ENCODE measurements around the gene EZH2.

The EZH2 gene

GRCh38 chr7:148871551-148871950 lies 12.5 kb downstream of the EZH2 start:
- H3K36me3 ChIP-seq (ENCODE audit: insufficient read depth, low read length): peaks cover 39% of the 10 kb centered on the region
- H3K4me2 ChIP-seq (ENCODE audit: insufficient read depth, low read length): no peak overlapping the region; the same call in 1 of the 2 replicates
- DNase-seq (no peak), ATAC-seq (ENCODE audit: insufficient read depth, low read depth) (no peak)
- no peak overlapping the region for H3K9ac ChIP-seq (ENCODE audit: low read depth, low read length)
- TF ChIP-seq CTCF (IDR thresholded peaks at IDR 0.05; ENCODE audit: borderline replicate concordance, extremely low read depth, low read length, poor library complexity, severe bottlenecking) (no peak), EZH2 (IDR thresholded peaks at IDR 0.05; ENCODE audit: borderline replicate concordance, low read depth, low read length, severe bottlenecking) (no peak)
- H4K20me1 ChIP-seq (ENCODE audit: insufficient read depth, low read length): peaks cover 91% of the 10 kb centered on the region
- peaks cover 100% of the 10 kb centered on the region for H3K79me2 ChIP-seq (ENCODE audit: insufficient read depth, low read length)
- no peaks in the 10 kb centered on the region for H3K27me3 ChIP-seq (ENCODE audit: insufficient read depth, low read length, poor library complexity)
- peaks cover 24% of the 10 kb centered on the region for H3K4me1 ChIP-seq (ENCODE audit: insufficient read depth, low read length)
- no peak overlapping the region for H3K4me3 ChIP-seq (ENCODE audit: low read depth in 1 of 2, low read length in 2 of 2)
- no peaks in the 10 kb centered on the region for H3K9me3 ChIP-seq (ENCODE audit: insufficient read depth, low read length, severe bottlenecking)
- H3K27ac ChIP-seq (ENCODE audit: low read length): no peak overlapping the region
- H2AFZ ChIP-seq (ENCODE audit: low read depth, low read length): no peak overlapping the region

- Histone ChIP-seq H2AFZ (ENCODE audit: low read depth, low read length) (no peak overlapping the region), H3K36me3 (ENCODE audit: insufficient read depth, low read length) (peaks cover 39% of the 10 kb centered on the region), H3K4me3 (ENCODE audit: low read depth in 1 of 2, low read length in 2 of 2) (no peak overlapping the region), H3K27ac (ENCODE audit: low read length) (no peak overlapping the region), H3K9ac (ENCODE audit: low read depth, low read length) (no peak overlapping the region), H3K9me3 (ENCODE audit: insufficient read depth, low read length, severe bottlenecking) (no peaks in the 10 kb centered on the region), H3K79me2 (ENCODE audit: insufficient read depth, low read length) (peaks cover 100% of the 10 kb centered on the region), H3K27me3 (ENCODE audit: insufficient read depth, low read length, poor library complexity) (no peaks in the 10 kb centered on the region), H3K4me2 (ENCODE audit: insufficient read depth, low read length) (no peak overlapping the region), H4K20me1 (ENCODE audit: insufficient read depth, low read length) (peaks cover 88% of the 10 kb centered on the region), H3K4me1 (ENCODE audit: insufficient read depth, low read length) (peaks cover 19% of the 10 kb centered on the region)
- TF ChIP-seq CTCF (IDR thresholded peaks at IDR 0.05; ENCODE audit: borderline replicate concordance, extremely low read depth, low read length, poor library complexity, severe bottlenecking) (no peak), EZH2 (IDR thresholded peaks at IDR 0.05; ENCODE audit: borderline replicate concordance, low read depth, low read length, severe bottlenecking) (no peak)
- ATAC-seq (ENCODE audit: insufficient read depth, low read depth): no peak
- no peak for DNase-seq
These were observed 13.1 kb downstream of the EZH2 start for GRCh38 chr7:148871030-148871429.

GRCh38 chr7:148868378-148868674 lies 15.8 kb downstream of the EZH2 start:
- H3K27me3 ChIP-seq (ENCODE audit: insufficient read depth, low read length, poor library complexity): no peaks in the 10 kb centered on the region
- ATAC-seq (ENCODE audit: insufficient read depth, low read depth) (no peak), DNase-seq (no peak)
- TF ChIP-seq CTCF (IDR thresholded peaks at IDR 0.05; ENCODE audit: borderline replicate concordance, extremely low read depth, low read length, poor library complexity, severe bottlenecking) (no peak), EZH2 (IDR thresholded peaks at IDR 0.05; ENCODE audit: borderline replicate concordance, low read depth, low read length, severe bottlenecking) (no peak)
- peaks cover 39% of the 10 kb centered on the region for H3K36me3 ChIP-seq (ENCODE audit: insufficient read depth, low read length)
- H3K79me2 ChIP-seq (ENCODE audit: insufficient read depth, low read length): peaks cover 100% of the 10 kb centered on the region
- no peak overlapping the region for H3K4me3 ChIP-seq (ENCODE audit: low read depth in 1 of 2, low read length in 2 of 2)
- H3K27ac ChIP-seq (ENCODE audit: low read length): no peak overlapping the region
- H3K4me1 ChIP-seq (ENCODE audit: insufficient read depth, low read length): peaks cover 7% of the 10 kb centered on the region; the same call in 1 of the 2 replicates
- no peak overlapping the region for H3K9ac ChIP-seq (ENCODE audit: low read depth, low read length)
- peaks cover 90% of the 10 kb centered on the region for H4K20me1 ChIP-seq (ENCODE audit: insufficient read depth, low read length)
- no peak overlapping the region for H3K4me2 ChIP-seq (ENCODE audit: insufficient read depth, low read length)
- H3K9me3 ChIP-seq (ENCODE audit: insufficient read depth, low read length, severe bottlenecking): no peaks in the 10 kb centered on the region
- no peak overlapping the region for H2AFZ ChIP-seq (ENCODE audit: low read depth, low read length)

Data from DND-41 (cell line).